Stimulated activated CD4-positive, alpha-beta T cell treated with anti-CD3 and anti-CD28 coated beads, Interleukin-4, amount 100 ng/mL, for 1 hour (primary cell): Measurements from ENCODE around the gene ANKRD37.

Experiments used
- DNase-seq: peaks from one replicate; pipeline ENCODE4 v3.0.0-alpha.2; 2020

The ANKRD37 gene

GRCh38 chr4:185424905-185425646, 28.4 kb downstream of the ANKRD37 start:
- DNase-seq = no peak

DNA sequence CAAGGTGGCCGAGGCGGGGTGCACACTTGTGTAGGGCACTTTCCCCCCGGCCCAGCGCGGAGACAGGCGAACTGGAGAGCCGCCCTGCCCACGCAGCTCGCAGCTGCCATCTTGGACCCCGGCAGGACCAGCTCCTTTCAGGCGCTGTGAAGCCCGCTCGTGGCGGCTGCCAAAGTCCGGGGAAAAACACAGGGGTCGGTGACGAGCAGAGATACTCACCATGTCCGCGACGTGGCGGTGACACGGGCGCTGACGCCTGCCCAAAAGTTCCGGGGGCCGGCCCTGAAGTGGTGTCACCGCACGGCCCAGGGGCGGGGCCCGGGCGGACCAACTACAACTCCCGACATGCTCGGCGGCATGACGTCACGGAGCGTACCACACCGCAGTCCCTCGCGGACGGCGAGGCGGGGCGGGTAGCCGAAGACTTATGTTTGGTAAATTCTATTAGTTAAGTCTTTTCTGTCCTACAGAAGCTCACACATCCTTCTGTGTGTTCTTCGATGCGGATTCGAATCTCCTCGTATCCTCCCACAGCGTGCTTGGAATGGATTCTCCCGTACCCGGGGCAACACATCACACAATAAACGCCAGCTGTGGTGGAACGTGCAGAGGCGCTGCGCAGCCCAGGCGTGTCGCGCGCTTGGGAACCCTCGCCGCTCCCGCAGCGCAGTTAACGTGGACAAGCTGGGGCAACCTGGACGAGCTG, 29.2 kb downstream of the ANKRD37 start, which contains the start of gene UFSP2:
UFSP2 (minus strand) TSS at position 318 of the 706 bp plus-strand sequence; CDS start at position 222, 96 bp downstream.
- DNase-seq = peak; percentile 84

DNA sequence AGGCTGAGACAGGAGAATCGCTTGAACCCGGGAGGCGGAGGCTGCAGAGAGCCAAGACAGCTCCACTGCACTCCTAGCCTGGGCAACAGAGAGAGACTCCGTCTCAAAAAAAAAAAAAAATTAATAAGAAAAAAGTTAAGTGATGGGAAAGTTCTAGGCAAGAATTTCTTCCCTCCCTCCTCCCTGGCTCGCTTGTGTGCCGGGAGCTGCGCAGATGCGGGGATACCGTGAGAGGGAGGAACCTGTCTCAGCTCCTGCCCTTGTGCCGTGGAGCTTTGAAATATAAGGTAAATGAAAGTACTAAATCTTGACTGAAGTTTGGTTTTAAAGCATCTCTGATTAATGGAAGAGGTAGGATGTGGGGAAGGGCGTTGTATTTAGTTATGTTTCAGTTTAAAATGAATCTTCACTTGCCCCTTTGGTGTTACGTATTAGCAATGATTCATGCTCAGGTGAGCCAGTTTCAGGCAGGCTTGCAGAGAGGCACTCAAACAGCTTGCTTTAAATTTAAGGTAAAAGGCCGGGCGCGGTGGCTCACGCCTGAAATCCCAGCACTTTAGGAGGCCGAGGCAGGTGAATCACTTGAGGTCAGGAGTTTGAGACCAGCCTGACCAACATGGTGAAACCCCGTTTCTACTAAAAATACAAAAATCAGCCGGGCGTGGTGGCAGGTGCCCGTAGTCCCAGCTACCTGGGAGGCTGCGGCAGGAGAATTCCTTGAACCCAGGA, 30.5 kb downstream of the ANKRD37 start:
- DNase-seq = no peak

- DNase-seq = no peak
These were observed 33.0 kb downstream of the ANKRD37 start for GRCh38 chr4:185429660-185430059.

GRCh38 chr4:185435466-185435865, 38.8 kb downstream of the ANKRD37 start:
- no peak for DNase-seq

DNA sequence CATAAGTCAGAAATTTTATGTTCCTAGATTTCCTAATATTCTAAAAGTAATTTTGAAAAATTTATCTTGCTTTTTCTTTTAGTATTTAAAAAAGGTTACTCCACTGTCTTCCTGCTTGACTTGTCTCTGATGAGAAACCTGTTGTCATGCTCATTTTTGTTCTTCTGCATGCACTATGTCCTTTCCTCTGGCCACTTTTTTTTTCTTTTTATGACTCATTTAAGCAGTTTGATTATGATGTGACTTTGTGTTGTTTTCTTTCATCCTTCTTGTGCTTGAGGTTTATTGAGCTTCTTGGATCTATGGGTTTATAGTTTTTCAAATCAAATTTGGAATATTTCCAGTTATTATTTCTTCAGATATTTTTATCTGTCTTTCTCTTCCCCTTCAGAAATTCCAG, 41.2 kb downstream of the ANKRD37 start:
- DNase-seq = no peak

DNA sequence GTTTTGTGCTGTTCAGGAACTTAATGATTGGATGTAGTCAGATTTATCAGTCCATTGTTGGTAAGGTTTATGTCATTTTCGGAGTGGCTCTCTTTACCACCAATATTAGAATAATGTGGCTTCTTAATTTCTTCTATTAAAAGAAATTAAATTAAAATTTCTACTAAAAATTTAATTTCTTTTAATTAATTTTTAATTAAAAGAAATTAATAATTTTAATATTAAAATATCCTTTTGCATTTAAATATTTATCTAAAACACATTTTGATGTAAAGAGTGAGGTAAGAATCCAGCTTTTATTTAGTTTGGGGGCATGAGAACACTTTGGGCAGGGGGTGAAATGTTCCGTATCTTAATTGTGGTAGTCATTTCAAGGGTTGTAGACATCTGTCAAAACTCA, 44.8 kb downstream of the ANKRD37 start:
- DNase-seq = no peak

DNA sequence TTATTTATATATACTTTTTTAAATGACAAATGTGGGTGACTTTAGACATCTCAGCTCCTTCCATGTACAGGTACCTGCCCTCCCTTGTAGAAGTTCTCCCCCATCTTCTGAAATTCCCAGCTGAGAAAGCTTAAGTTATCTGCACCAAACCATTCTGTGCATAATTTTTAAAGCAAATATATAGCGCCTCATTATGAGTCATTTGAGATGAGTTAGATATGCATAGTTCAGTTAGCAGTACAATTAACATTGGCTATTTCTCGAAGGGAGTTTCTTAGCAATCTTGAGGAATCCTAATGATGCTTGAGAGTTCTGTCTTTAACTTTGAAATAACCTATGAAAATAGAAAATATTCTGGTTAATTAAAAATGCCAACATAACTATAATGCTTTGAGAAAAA, 48.6 kb downstream of the ANKRD37 start:
- no peak for DNase-seq
